Mesothelial cell of epicardium (in vitro differentiated cells): ENCODE measurements around the gene PRKCA. TPM values are rescaled to one million over a fixed set of nuclear protein-coding genes. Genes with fewer than 3 reads are reported as not detected.

Source experiments
- DNase-seq, 2 experiments: peaks; one replicate each; pipeline ENCODE4 v3.0.0; 2021; ENCODE audit warnings: low spot score in 2 of 2; ENCODE audit not compliant: unreplicated experiment in 2 of 2
- H3K27ac Mint-ChIP-seq: 2 replicates; pipeline ENCODE4 v1.8.0; 2021; ENCODE audit warnings: mixed read lengths
- H3K27me3 Mint-ChIP-seq: 2 replicates; pipeline ENCODE4 v1.8.0; 2021; ENCODE audit warnings: low read depth, mixed read lengths
- H3K36me3 Mint-ChIP-seq: 2 replicates; pipeline ENCODE4 v1.8.0; 2021; ENCODE audit warnings: mixed read lengths
- H3K4me1 Mint-ChIP-seq: 2 replicates; pipeline ENCODE4 v1.8.0; 2021; ENCODE audit warnings: mixed read lengths
- H3K4me3 Mint-ChIP-seq: 2 replicates; pipeline ENCODE4 v1.8.0; 2021; ENCODE audit warnings: mild to moderate bottlenecking, moderate library complexity, mixed read lengths
- H3K9me3 Mint-ChIP-seq: 2 replicates; pipeline ENCODE4 v1.8.0; 2021; ENCODE audit warnings: mixed read lengths
- CTCF ChIP-seq: fragments of 200-600 bp; sonication (generic); IDR thresholded peaks from one replicate; pipeline ENCODE4 v1.5.0; 2021; ENCODE audit warnings: antibody characterized with exemption; ENCODE audit not compliant: unreplicated experiment
- total RNA-seq: library from RNA; stranded (reverse); gene quantifications from 3 replicates; pipeline ENCODE4 v1.2.1, GENCODE V29; 2021

The PRKCA gene
- total RNA-seq, 1 donor from 2014 or later: 15.2 TPM

- no peaks in the 10 kb centered on the region for H3K9me3 Mint-ChIP-seq
- TF ChIP-seq CTCF: no peak
- no peak for DNase-seq
- no peaks in the 10 kb centered on the region for H3K36me3 Mint-ChIP-seq
- H3K27me3 Mint-ChIP-seq: no peaks in the 10 kb centered on the region
- H3K27ac Mint-ChIP-seq: no peak overlapping the region
- H3K4me3 Mint-ChIP-seq: no peak overlapping the region
- peaks cover 35% of the 10 kb centered on the region for H3K4me1 Mint-ChIP-seq
Measured at GRCh38 chr17:66407864-66408263, 105.5 kb downstream of the PRKCA start.

- H3K9me3 Mint-ChIP-seq: no peaks in the 10 kb centered on the region
- no peak overlapping the region for H3K27ac Mint-ChIP-seq
- no peaks in the 10 kb centered on the region for H3K36me3 Mint-ChIP-seq
- no peak for DNase-seq
- H3K27me3 Mint-ChIP-seq: no peaks in the 10 kb centered on the region
- H3K4me1 Mint-ChIP-seq: peaks cover 4% of the 10 kb centered on the region
- no peak for TF ChIP-seq CTCF
- H3K4me3 Mint-ChIP-seq: no peak overlapping the region
Measured at GRCh38 chr17:66411520-66411919, 109.1 kb downstream of the PRKCA start.

- no peaks in the 10 kb centered on the region for H3K27me3 Mint-ChIP-seq
- H3K4me3 Mint-ChIP-seq: no peak overlapping the region
- no peak for TF ChIP-seq CTCF
- no peak for DNase-seq
- H3K4me1 Mint-ChIP-seq: peaks cover 4% of the 10 kb centered on the region
- H3K36me3 Mint-ChIP-seq: no peaks in the 10 kb centered on the region
- no peak overlapping the region for H3K27ac Mint-ChIP-seq
- H3K9me3 Mint-ChIP-seq: no peaks in the 10 kb centered on the region
Measured at GRCh38 chr17:66412857-66413558, 110.6 kb downstream of the PRKCA start.

- no peak overlapping the region for H3K4me3 Mint-ChIP-seq
- no peaks in the 10 kb centered on the region for H3K27me3 Mint-ChIP-seq
- no peak for TF ChIP-seq CTCF
- no peak overlapping the region for H3K27ac Mint-ChIP-seq
- H3K9me3 Mint-ChIP-seq: no peaks in the 10 kb centered on the region
- no peak for DNase-seq
- no peaks in the 10 kb centered on the region for H3K36me3 Mint-ChIP-seq
- peaks cover 4% of the 10 kb centered on the region for H3K4me1 Mint-ChIP-seq
Measured at GRCh38 chr17:66413559-66414520, 111.4 kb downstream of the PRKCA start.

- Mint-ChIP-seq H3K4me3 (no peak overlapping the region), H3K9me3 (no peaks in the 10 kb centered on the region)
- no peak for DNase-seq
Measured at GRCh38 chr17:66414561-66415175, 112.3 kb downstream of the PRKCA start.

More at GRCh38 chr17:66414561-66415175, 112.3 kb downstream of the PRKCA start:
- peaks cover 4% of the 10 kb centered on the region for H3K4me1 Mint-ChIP-seq
- H3K36me3 Mint-ChIP-seq: no peaks in the 10 kb centered on the region
- H3K27me3 Mint-ChIP-seq: no peaks in the 10 kb centered on the region
- TF ChIP-seq CTCF: no peak
- no peak overlapping the region for H3K27ac Mint-ChIP-seq
